Tibial nerve (tissue), 3 donors: ENCODE data around the gene SEMA5A.

Experiments
- POLR2A ChIP-seq, 2 donors: fragments of 450-650 bp; IDR thresholded peaks; one replicate each; pipeline ENCODE4 v1.6.1; 2017; ENCODE audit warnings: antibody characterized with exemption in 2 of 2, mild to moderate bottlenecking in 2 of 2, moderate library complexity in 2 of 2
- TF ChIP-seq, protein P1 (sequence below), 5 experiments: fragments of 200-600 bp in 3 of 5; fragments of 450-650 bp in 2 of 5; sonication (generic) in 3 of 5; IDR thresholded peaks; one replicate each; pipeline ENCODE4 v1.5.1; 2016 to 2019; ENCODE audit warnings: antibody characterized with exemption in 5 of 5, mild to moderate bottlenecking in 3 of 5, moderate library complexity in 2 of 5

GRCh38 chr5:9192266-9192665, 353.6 kb downstream of the SEMA5A start:
- TF ChIP-seq, protein P1, sequence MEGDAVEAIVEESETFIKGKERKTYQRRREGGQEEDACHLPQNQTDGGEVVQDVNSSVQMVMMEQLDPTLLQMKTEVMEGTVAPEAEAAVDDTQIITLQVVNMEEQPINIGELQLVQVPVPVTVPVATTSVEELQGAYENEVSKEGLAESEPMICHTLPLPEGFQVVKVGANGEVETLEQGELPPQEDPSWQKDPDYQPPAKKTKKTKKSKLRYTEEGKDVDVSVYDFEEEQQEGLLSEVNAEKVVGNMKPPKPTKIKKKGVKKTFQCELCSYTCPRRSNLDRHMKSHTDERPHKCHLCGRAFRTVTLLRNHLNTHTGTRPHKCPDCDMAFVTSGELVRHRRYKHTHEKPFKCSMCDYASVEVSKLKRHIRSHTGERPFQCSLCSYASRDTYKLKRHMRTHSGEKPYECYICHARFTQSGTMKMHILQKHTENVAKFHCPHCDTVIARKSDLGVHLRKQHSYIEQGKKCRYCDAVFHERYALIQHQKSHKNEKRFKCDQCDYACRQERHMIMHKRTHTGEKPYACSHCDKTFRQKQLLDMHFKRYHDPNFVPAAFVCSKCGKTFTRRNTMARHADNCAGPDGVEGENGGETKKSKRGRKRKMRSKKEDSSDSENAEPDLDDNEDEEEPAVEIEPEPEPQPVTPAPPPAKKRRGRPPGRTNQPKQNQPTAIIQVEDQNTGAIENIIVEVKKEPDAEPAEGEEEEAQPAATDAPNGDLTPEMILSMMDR (IDR thresholded peaks at IDR 0.05): no peak
- TF ChIP-seq POLR2A (IDR thresholded peaks at IDR 0.05): no peak
